GM13976 (cell line): ENCODE data around the gene FBLN5.
A peak's percentile ranks its signal among the peaks of the same experiment; 100 is the strongest.
"Not testable (repeated sequence)": the region's sequence is repeated elsewhere in the genome, so short reads cannot be mapped to it uniquely, and the experiment has no call there.

ENCODE experiments used
- DNase-seq: peaks from one replicate; pipeline ENCODE4 v3.0.0; 2012; ENCODE audit warnings: low spot score
- CTCF ChIP-seq: IDR thresholded peaks from 2 replicates; pipeline ENCODE4 v1.5.1; 2012; ENCODE audit warnings: borderline replicate concordance, mild to moderate bottlenecking; ENCODE audit not compliant: insufficient read depth; ENCODE audit errors: extremely low read depth, missing control alignments, control extremely low read depth
- in situ Hi-C: fragments of 300-500 bp; cut with MboI; formaldehyde crosslinking; loops from one replicate; pipeline ENCODE4 v1.12.0; 2022; ENCODE audit warnings: low sequenced_read_pairs, mixed read lengths, inconsistent platforms; ENCODE audit not compliant: unreplicated experiment

Gene FBLN5

DNA sequence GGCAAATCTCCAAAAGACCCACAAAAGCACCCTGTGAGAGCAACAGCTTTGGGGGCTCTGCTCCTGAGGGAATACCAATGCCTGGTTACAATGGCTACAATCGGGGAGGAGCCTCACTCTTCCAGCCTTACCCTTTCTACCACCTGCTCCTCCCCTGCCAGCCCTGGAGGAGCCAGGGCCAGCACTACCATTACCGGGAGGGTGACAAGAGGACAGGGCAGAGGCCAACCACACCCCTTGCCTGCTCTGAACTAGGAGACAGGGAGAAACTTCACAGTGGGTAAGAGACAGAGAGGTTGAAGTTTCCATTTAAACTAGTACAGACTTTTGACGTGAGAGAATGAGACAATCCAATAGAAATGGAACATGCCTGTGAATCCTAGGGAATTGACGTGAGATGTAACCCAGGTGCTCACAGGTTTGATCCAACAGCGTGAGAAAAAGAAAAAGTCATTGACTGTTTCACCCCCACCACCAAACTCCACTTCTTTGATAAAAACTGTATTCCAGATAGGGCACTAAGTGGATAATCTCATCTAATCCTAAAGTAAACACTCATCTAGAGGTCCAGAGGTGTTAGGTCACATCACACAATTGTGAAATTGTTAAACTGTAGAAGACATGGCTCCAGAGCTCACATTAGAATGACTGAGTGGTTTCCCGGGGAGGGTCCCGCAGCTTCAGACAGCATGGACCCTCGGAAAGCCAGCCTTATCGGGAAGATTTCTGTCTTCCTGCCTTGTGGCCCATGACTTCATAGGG lies 71.8 kb downstream of the FBLN5 start:
- in situ Hi-C loops: no loop called here
- no peak for TF ChIP-seq CTCF
- DNase-seq: no peak

- in situ Hi-C loops: loop anchor here (25.0 kb wide), 1 partner anchor 211 kb away; no protein-coding TSS in a partner anchor
- no peak for TF ChIP-seq CTCF
- peak; percentile 56 for DNase-seq
Observed at GRCh38 chr14:91873471-91874415, 73.8 kb downstream of the FBLN5 start.

GRCh38 chr14:91872517-91873470 lies 74.7 kb downstream of the FBLN5 start:
- TF ChIP-seq CTCF: no peak
- no peak for DNase-seq
- in situ Hi-C loops: loop anchor here (25.0 kb wide), 1 partner anchor 210 kb away; no protein-coding TSS in a partner anchor

GRCh38 chr14:91872011-91872501 lies 75.4 kb downstream of the FBLN5 start:
- in situ Hi-C loops: loop anchor here (25.0 kb wide), 1 partner anchor 210 kb away; no protein-coding TSS in a partner anchor
- peak; percentile 55 for DNase-seq
- TF ChIP-seq CTCF: no peak

GRCh38 chr14:91871401-91871800 lies 76.1 kb downstream of the FBLN5 start:
- in situ Hi-C loops: loop anchor here (25.0 kb wide), 1 partner anchor 209 kb away; no protein-coding TSS in a partner anchor
- DNase-seq: not testable (repeated sequence)

DNA sequence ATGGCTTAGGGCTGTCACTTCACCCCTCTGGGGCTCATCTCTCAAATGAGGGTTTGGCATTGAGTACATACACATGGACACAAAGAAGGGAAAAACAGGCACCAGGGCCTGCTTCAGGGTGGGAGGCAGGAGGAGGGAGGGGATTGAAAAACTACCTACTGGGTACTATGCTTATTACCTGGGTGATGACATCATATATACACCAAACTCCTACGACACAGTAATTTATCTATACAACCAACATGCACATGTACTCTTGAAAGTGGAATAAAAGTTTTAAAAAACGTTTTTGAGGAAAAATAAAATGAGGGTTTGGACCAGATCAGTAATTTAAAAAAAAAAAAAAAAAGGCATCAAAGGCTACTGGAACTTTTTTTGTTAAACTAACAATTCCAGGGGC lies 76.6 kb downstream of the FBLN5 start:
- in situ Hi-C loops: loop anchor here (25.0 kb wide), 1 partner anchor 209 kb away; no protein-coding TSS in a partner anchor
- DNase-seq: no peak
- no peak for TF ChIP-seq CTCF
